ENCODE measurements around the gene PTPRH. TPM values are rescaled to one million over a fixed set of nuclear protein-coding genes. Genes with fewer than 3 reads are reported as not detected.
"Not testable (repeated sequence)": the region's sequence is repeated elsewhere in the genome, so short reads cannot be mapped to it uniquely, and the experiment has no call there.

PTPRH gene
- total RNA-seq, 2 donors from 2014 or later: not detected

GRCh38 chr19:55171440-55171839, 37.9 kb downstream of the PTPRH start:
- no peak for ATAC-seq (replicated peaks)
- H3K27me3 Mint-ChIP-seq: peaks cover 46% of the 10 kb centered on the region
- H3K36me3 Mint-ChIP-seq (ENCODE audit: low read depth): peaks cover 7% of the 10 kb centered on the region
- no peaks in the 10 kb centered on the region for H3K9me3 Mint-ChIP-seq
- no peak overlapping the region for H3K27ac Mint-ChIP-seq
- H3K4me1 Mint-ChIP-seq: peaks cover 7% of the 10 kb centered on the region
- no peak overlapping the region for H3K4me3 Mint-ChIP-seq

- H3K9me3 Mint-ChIP-seq: no peaks in the 10 kb centered on the region
- H3K27me3 Mint-ChIP-seq: peaks cover 55% of the 10 kb centered on the region
- no peak overlapping the region for H3K4me3 Mint-ChIP-seq
- H3K27ac Mint-ChIP-seq: no peak overlapping the region
- peaks cover 10% of the 10 kb centered on the region for H3K36me3 Mint-ChIP-seq (ENCODE audit: low read depth)
- peaks cover 10% of the 10 kb centered on the region for H3K4me1 Mint-ChIP-seq
- ATAC-seq (replicated peaks): no peak
Measured at GRCh38 chr19:55169136-55169535, 40.2 kb downstream of the PTPRH start.

DNA sequence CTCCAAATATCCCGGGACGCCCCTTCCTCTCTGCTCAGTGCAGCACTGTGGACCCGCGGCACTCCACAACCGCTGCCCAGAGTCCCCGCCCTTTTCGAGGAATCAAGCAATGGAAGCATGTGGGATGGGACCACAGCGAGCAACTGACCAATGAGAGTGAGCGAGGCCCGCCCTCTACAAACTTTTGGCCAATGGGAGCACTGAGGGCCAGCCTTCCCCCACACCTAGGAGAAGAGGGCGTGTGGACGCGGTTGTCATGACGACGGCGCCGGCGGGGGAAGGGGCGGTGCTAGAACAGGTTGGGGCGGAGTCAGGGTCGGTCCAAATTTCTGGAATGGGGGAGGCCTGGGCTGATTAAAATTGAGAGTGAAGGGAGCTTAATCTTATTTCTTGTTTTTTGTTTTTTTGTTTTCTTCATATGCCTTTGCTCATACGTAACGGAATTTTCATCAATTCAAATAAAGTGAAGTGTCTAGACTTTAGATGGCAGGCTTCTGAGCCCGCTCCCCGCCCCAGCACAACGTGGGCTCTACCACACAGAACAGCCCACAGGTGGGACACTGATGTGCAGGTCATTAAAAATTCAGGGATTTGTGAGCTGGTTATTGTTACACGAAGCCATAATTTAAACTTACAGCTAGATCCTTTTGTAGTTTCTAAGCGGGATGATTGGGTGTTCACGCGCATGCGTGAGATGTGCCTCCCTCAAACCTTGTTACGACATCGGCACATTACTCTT, 42.6 kb downstream of the PTPRH start, which contains the start of gene DNAAF3:
Gene DNAAF3 (minus strand): TSS at position 84 of the 739 bp plus-strand sequence. CDS start 200 bp downstream, outside the sequence.
- peak within 1 kb of the TSS; percentile 61 for H3K4me3 Mint-ChIP-seq
- peaks cover 10% of the 10 kb centered on the region for H3K4me1 Mint-ChIP-seq
- peaks cover 10% of the 10 kb centered on the region for H3K36me3 Mint-ChIP-seq (ENCODE audit: low read depth)
- peak within 1 kb of the TSS; percentile 5 for H3K27ac Mint-ChIP-seq
- peaks cover 46% of the 10 kb centered on the region for H3K27me3 Mint-ChIP-seq
- no peaks in the 10 kb centered on the region for H3K9me3 Mint-ChIP-seq
- peak; percentile 97 for ATAC-seq (replicated peaks)

DNA sequence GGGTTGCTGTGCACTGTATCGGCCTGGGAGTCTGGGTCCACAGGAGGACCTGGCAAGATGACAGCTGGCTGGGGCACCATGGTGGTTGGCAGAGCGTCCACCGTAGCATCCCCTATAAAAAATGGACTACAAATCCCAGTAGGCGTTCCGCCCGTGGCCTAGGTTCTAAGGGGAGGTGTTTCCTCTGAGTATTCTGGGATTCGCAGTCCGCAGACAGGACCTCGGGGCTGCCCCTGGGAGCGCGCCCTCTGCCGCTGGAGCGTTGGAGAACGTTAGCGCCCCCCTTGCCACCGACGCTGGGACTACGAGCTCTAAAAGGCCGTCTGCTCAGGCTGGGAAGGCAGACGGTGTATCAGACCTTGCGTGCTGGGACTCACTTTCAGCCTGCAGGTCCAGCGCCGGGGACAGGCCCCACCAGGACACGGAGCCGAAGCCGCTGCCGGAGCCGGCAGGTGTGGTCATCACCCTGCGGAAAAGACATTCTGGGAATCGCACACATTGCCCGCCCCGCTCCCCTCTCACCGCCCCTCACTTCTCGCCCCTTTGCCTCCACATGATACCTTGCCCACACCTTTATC, 43.3 kb downstream of the PTPRH start:
- peak; percentile 15 for ATAC-seq (replicated peaks)
- Mint-ChIP-seq H3K27me3 (peaks cover 41% of the 10 kb centered on the region), H3K36me3 (ENCODE audit: low read depth) (peaks cover 10% of the 10 kb centered on the region), H3K27ac (peak overlapping the region; percentile 5), H3K4me3 (peak overlapping the region; percentile 61), H3K4me1 (peaks cover 10% of the 10 kb centered on the region), H3K9me3 (no peaks in the 10 kb centered on the region)

- no peaks in the 10 kb centered on the region for H3K9me3 Mint-ChIP-seq
- peaks cover 6% of the 10 kb centered on the region for H3K36me3 Mint-ChIP-seq (ENCODE audit: low read depth)
- no peak overlapping the region for H3K4me3 Mint-ChIP-seq
- ATAC-seq (replicated peaks): no peak
- H3K27ac Mint-ChIP-seq: no peak overlapping the region
- peaks cover 21% of the 10 kb centered on the region for H3K27me3 Mint-ChIP-seq
- peaks cover 6% of the 10 kb centered on the region for H3K4me1 Mint-ChIP-seq
Measured at GRCh38 chr19:55161571-55162322, 47.6 kb downstream of the PTPRH start.

DNA sequence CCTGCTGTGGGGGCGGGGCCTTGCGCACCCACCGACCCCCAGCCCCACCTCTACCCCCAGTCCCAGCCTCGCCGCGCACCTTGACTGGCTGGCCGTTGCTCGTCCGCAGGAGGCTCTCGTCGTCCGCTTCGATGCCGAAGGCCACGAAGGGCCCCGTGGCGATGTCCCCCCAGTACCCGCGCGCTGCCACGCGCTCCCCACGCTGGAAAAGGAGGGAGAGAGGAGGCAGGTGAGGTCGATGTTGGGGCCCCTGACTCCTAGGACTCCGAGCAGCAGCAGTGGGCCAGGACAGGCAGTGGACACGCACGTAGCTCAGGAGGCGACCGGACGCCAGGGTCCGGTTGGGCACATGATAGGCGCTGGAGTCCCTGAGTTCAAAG, 48.3 kb downstream of the PTPRH start:
- H3K9me3 Mint-ChIP-seq: no peaks in the 10 kb centered on the region
- H3K27ac Mint-ChIP-seq: no peak overlapping the region
- H3K4me1 Mint-ChIP-seq: no peaks in the 10 kb centered on the region
- no peak for ATAC-seq (replicated peaks)
- peaks cover 16% of the 10 kb centered on the region for H3K27me3 Mint-ChIP-seq
- H3K4me3 Mint-ChIP-seq: no peak overlapping the region
- no peaks in the 10 kb centered on the region for H3K36me3 Mint-ChIP-seq (ENCODE audit: low read depth)

DNA sequence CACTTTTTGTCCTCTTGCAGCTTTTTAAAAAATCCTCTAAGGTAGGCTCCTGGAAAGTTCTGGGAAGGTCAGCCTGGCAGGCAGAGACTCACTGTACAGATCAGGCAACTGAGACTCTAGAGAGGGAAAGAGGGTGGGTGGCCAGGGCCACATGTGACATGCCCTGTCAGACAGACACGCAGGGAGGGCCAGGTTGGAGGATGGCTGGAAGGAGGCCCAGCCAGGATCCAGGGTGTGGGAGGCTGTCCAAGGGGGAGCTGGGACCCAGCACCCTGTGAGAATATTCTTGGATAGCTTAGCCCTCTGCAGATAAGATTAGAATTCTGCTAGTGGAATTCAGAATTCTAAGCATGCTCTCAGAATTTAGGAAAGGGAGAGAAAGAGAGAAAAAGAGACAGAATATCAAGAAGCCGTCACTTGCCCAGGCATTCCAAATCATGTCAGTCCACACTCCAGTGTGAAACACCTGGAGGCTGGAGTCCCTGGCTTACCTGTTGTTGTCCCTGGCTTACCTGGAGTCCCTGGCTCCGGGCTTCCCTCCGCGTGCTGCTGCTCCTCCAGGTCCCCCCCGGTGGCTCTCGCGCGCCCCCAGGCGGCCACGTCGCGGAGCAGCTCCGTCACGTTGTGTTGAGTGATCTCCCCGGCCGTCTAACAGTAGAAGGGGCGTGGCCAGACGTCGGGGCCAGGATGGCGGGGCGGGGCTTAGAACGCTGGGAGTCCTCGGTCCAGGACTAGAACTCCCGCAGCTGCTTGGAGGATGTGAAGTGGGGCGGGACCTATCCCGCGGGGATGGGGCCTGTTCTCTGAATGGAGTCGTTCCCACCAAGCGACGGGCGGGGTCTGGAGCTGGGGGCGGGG, 48.9 kb downstream of the PTPRH start:
- Mint-ChIP-seq H3K27ac (no peak overlapping the region), H3K4me1 (no peaks in the 10 kb centered on the region), H3K36me3 (ENCODE audit: low read depth) (no peaks in the 10 kb centered on the region), H3K4me3 (no peak overlapping the region), H3K9me3 (no peaks in the 10 kb centered on the region), H3K27me3 (peaks cover 12% of the 10 kb centered on the region)
- ATAC-seq (replicated peaks): peak; percentile 99

GRCh38 chr19:55158848-55159749, 50.2 kb downstream of the PTPRH start:
- peaks cover 9% of the 10 kb centered on the region for H3K27me3 Mint-ChIP-seq
- no peaks in the 10 kb centered on the region for H3K36me3 Mint-ChIP-seq (ENCODE audit: low read depth)
- H3K27ac Mint-ChIP-seq: no peak overlapping the region
- no peak overlapping the region for H3K4me3 Mint-ChIP-seq
- peaks cover 6% of the 10 kb centered on the region for H3K4me1 Mint-ChIP-seq
- no peak for ATAC-seq (replicated peaks)
- no peaks in the 10 kb centered on the region for H3K9me3 Mint-ChIP-seq

DNA sequence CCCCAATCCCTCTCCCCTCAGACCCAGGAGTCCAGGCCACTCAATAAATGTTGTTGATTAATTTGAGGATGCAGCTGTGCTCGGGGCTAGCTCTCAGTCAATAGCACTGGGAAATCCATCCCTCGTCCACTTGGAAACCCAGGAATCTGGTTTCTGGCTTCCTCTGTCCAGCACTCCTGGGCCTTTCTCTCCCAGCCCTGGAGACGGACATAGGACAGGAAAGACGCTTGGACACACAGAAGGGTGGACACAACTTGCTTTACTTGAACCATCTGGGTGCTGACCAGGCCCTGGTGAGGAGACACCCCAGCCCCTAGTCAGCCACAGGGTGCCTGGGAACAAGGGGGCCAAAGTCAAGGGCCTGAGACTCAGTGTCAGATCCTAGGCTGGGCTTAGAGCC, 50.9 kb downstream of the PTPRH start:
- ATAC-seq (replicated peaks): no peak
- H3K27me3 Mint-ChIP-seq: peaks cover 4% of the 10 kb centered on the region
- peaks cover 3% of the 10 kb centered on the region for H3K9me3 Mint-ChIP-seq
- H3K4me1 Mint-ChIP-seq: peaks cover 11% of the 10 kb centered on the region
- no peak overlapping the region for H3K4me3 Mint-ChIP-seq
- H3K27ac Mint-ChIP-seq: no peak overlapping the region
- no peaks in the 10 kb centered on the region for H3K36me3 Mint-ChIP-seq (ENCODE audit: low read depth)

GRCh38 chr19:55157064-55157908, 52.0 kb downstream of the PTPRH start, which contains the start of gene TNNI3:
Gene TNNI3, minus strand, starts transcription at chr19:55157732. Its CDS starts 143 bp downstream, at chr19:55157589.
- ATAC-seq (replicated peaks): no peak
- H3K27ac Mint-ChIP-seq: no peak within 1 kb of the TSS
- peaks cover 4% of the 10 kb centered on the region for H3K27me3 Mint-ChIP-seq
- H3K4me3 Mint-ChIP-seq: no peak within 1 kb of the TSS
- H3K4me1 Mint-ChIP-seq: peaks cover 11% of the 10 kb centered on the region
- H3K36me3 Mint-ChIP-seq (ENCODE audit: low read depth): no peaks in the 10 kb centered on the region
- peaks cover 4% of the 10 kb centered on the region for H3K9me3 Mint-ChIP-seq

GRCh38 chr19:55156202-55157063, 52.9 kb downstream of the PTPRH start:
- no peak for ATAC-seq (replicated peaks)
- H3K4me3 Mint-ChIP-seq: no peak overlapping the region
- H3K36me3 Mint-ChIP-seq (ENCODE audit: low read depth): no peaks in the 10 kb centered on the region
- H3K4me1 Mint-ChIP-seq: peaks cover 17% of the 10 kb centered on the region
- peaks cover 11% of the 10 kb centered on the region for H3K9me3 Mint-ChIP-seq
- H3K27me3 Mint-ChIP-seq: peaks cover 4% of the 10 kb centered on the region
- no peak overlapping the region for H3K27ac Mint-ChIP-seq

- peaks cover 17% of the 10 kb centered on the region for H3K4me1 Mint-ChIP-seq
- peaks cover 13% of the 10 kb centered on the region for H3K9me3 Mint-ChIP-seq
- not testable (repeated sequence) for H3K36me3 Mint-ChIP-seq (ENCODE audit: low read depth); H3K27ac Mint-ChIP-seq; ATAC-seq (replicated peaks); H3K27me3 Mint-ChIP-seq; H3K4me3 Mint-ChIP-seq
Measured at GRCh38 chr19:55155784-55156183, 53.5 kb downstream of the PTPRH start.
